Astrocyte (in vitro differentiated cells and primary cell): ENCODE measurements around the gene CYP27B1.

Experiments
- CTCF ChIP-seq: IDR thresholded peaks from 2 replicates; pipeline ENCODE4 v1.5.1; 2011; ENCODE audit warnings: low read depth, mild to moderate bottlenecking, inconsistent platforms, low read length, moderate library complexity; ENCODE audit not compliant: insufficient read depth
- EZH2 ChIP-seq: IDR thresholded peaks from 2 replicates; pipeline ENCODE4 v1.6.1; 2012; ENCODE audit warnings: mild to moderate bottlenecking, low read length, inconsistent platforms; ENCODE audit not compliant: insufficient read depth

DNA sequence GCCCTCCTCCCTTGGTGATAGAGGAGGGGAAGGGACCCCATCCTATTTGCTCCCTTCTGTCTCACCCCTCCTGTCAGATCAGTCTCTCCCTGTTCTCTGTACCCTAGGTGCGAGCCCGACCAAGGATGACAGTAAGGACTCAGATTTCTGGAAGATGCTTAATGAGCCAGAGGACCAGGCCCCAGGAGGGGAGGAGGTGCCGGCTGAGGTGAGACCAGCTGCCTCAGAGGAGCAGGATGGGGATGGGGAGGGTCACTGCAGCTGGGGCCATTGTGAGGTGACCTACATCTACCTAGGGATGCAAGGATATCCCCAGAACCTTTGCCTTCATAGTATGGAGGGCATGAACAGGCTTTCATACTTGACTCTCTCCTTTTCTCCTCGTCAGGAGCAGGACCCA lies 50.6 kb downstream of the CYP27B1 start:
- TF ChIP-seq CTCF (no peak), EZH2 (no peak)
